Activated naive CD8-positive, alpha-beta T cell treated with anti-CD3 and anti-CD28 coated beads, Interleukin-2, amount 50 U/mL, for 16 hours (primary cell): Measurements from ENCODE around the gene INHBB.

ENCODE experiments used
- DNase-seq: peaks from one replicate; pipeline ENCODE4 v3.0.0-alpha.2; 2020; ENCODE audit warnings: low read depth, low spot score

Gene INHBB

GRCh38 chr2:120396013-120396860 lies 50.3 kb downstream of the INHBB start:
- no peak for DNase-seq

- no peak for DNase-seq
Observed at GRCh38 chr2:120396861-120397811, 51.2 kb downstream of the INHBB start.

- DNase-seq = no peak
Observed at GRCh38 chr2:120398051-120398995, 52.4 kb downstream of the INHBB start.

GRCh38 chr2:120398996-120399888 lies 53.3 kb downstream of the INHBB start:
- DNase-seq = no peak

- no peak for DNase-seq
Observed at GRCh38 chr2:120399889-120400240, 53.9 kb downstream of the INHBB start.

GRCh38 chr2:120400551-120400950 lies 54.6 kb downstream of the INHBB start:
- DNase-seq = no peak
